ENCODE data around the gene MACO1.

Gene MACO1

GRCh38 chr1:25541889-25542658 lies 111.4 kb downstream of the MACO1 start:
- no peak for DNase-seq (ENCODE audit: low read depth in 1 of 2, low spot score in 1 of 2)

GRCh38 chr1:25543005-25543424 lies 112.3 kb downstream of the MACO1 start:
- no peak for DNase-seq (ENCODE audit: low read depth in 1 of 2, low spot score in 1 of 2)

- DNase-seq (ENCODE audit: low read depth in 1 of 2, low spot score in 1 of 2) = peak in 1 of 2 donors; percentile 51
These were observed 112.9 kb downstream of the MACO1 start, which contains the start of gene LDLRAP1 for GRCh38 chr1:25543425-25544242. Gene LDLRAP1 (plus strand): TSS chr1:25543606. CDS start chr1:25543699, 93 bp downstream.

DNA sequence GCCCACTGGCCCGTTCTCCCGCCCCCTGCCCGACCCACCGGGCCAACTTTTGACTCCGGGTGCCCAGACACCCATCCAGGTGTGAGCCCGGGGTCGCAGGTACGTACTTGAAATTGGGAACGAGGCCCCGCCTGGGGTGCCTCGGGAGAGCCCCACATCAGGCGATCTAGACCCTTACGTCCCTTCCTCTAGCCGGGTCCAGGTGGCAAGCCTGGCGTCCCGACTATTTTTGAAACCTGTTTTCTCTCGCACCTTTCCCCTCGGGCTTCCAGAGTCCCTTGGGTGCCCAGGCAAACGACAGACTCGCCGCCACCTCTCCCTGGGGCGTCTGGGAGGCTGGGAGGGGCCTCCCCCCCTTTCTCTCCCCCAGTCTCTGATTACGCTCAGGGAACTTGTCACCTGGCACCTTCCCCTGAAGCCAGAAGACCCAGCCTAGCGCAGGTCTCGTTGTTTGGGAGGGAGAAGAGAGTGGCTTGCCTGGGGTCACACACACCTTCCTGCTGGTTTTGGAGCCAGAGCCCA lies 113.6 kb downstream of the MACO1 start:
- no peak for DNase-seq (ENCODE audit: low read depth in 1 of 2, low spot score in 1 of 2)

GRCh38 chr1:25544819-25545218 lies 114.1 kb downstream of the MACO1 start:
- no peak for DNase-seq (ENCODE audit: low read depth in 1 of 2, low spot score in 1 of 2)

DNA sequence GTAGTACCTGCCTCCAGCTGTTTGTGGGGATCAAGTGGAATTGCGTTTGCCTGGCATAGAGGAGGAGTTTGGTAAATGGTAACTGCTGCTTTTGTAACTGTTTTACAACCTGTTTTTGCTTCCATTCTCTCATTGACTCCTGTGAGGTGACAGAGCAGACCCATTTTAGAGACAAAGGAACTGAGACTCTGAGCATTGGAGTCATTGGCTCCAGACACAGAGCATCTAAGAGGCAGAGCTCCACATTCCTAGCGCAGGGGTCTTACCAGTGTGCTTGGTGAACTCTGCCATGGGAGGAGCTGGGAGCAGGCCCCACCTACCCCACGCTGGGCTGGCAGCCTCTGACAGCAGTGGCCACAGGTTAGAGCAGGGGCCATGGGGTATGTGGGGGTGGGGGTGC lies 115.1 kb downstream of the MACO1 start:
- DNase-seq (ENCODE audit: low read depth in 1 of 2, low spot score in 1 of 2) = no peak

GRCh38 chr1:25546193-25546592 lies 115.5 kb downstream of the MACO1 start:
- DNase-seq (ENCODE audit: low read depth in 1 of 2, low spot score in 1 of 2) = no peak

- no peak for DNase-seq (ENCODE audit: low read depth in 1 of 2, low spot score in 1 of 2)
These were observed 117.9 kb downstream of the MACO1 start for GRCh38 chr1:25548601-25549000.

- DNase-seq (ENCODE audit: low read depth in 1 of 2, low spot score in 1 of 2) = peak; percentile 57 to 61
These were observed 118.8 kb downstream of the MACO1 start for GRCh38 chr1:25549273-25550154.
